HG02943 (cell line): ENCODE results near the gene KIF6.
"Not testable (repeated sequence)": the region's sequence is repeated elsewhere in the genome, so short reads cannot be mapped to it uniquely, and the experiment has no call there.

Experiments
- ATAC-seq: cut with Tn5 transposase; IDR thresholded peaks from one replicate; pipeline ENCODE4 v1.9.1; 2021; ENCODE audit warnings: mild to moderate bottlenecking, low read depth, moderate library complexity; ENCODE audit not compliant: unreplicated experiment

The KIF6 gene

DNA sequence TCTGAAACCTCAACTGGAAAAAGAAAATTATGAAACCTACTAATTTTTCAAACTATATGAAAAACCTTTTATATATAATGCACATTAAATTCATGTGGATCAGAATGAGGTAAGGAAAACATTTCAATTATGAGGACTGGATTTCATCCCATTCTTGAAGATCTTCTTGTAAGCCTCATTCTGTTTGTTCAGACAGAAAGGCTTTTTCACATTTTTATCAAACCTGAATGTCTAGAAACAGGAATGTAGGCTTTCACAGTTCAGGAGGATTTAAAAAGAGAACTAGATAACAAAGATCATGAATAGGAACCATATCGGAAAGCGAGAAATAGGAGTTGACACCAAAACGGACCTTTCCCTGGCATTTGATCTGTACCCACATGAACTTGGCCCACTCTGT, 210.2 kb downstream of the KIF6 start:
- ATAC-seq = no peak

DNA sequence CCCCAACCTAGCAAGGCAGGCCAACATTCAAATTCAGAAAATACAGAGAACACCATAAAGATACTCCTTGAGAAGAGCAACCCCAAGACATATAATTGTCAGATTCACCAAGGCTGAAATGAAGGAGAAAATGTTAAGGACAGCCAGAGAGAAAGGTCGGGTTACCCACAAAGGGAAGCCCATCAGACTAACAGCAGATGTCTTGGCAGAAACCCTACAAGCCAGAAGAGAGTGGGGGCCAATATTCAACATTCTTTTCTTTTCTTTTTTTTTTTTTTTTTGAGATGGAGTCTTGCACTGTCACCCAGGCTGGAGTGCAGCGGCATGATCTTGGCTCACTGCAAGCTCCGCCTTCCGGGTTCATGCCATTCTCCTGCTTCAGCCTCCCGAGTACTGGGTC, 215.4 kb downstream of the KIF6 start:
- not testable (repeated sequence) for ATAC-seq

DNA sequence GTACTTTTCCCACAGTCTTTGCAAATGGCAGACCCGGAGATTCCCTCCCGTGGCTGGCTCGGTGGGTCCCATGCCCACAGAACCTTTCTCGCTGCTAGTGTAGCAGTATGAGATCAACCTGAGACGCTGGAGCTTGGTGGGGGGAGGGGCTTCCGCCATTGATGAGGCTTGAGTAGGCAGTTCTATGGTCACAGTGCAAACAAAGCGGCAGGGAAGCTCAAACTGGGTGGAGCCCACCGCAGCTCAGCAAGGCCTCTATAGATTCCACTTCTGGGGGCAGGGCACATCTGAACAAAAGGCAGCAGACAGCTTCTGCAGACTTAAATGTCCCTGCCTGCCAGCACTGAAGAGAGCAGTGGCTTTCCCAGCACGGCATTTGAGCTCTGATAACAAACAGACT, 216.7 kb downstream of the KIF6 start:
- no peak for ATAC-seq

DNA sequence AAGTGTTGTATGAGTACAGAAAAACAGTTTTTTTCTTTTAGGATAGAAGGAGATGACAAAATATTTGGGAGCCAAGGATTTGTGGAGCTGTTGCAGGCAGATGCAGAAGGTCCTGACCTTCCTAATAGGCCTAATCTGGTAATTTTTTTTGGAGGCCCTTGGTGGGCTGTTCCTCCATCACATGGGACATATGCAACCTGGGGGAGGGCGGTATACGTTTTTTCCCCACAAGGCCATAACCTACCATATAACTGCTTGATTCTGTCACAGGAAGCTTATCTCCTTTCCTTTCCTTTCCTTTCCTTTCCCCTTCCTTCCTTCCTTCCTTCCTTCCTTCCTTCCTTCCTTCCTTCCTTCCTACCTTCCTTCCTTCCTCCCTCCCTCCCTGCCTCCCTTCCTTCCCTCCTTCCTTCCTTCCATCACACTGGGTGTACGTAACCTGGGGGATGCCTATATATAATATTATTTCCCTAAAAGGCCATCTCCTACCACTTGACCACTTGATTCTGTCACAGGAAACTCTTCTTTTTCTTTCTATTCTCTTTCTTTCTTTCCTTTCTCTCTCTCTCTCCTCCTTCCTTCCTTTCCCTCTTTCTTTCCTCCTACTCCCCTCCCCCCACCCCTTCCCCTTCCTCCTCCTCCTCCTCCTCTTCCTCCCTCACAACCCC, 217.7 kb downstream of the KIF6 start:
- no peak for ATAC-seq

DNA sequence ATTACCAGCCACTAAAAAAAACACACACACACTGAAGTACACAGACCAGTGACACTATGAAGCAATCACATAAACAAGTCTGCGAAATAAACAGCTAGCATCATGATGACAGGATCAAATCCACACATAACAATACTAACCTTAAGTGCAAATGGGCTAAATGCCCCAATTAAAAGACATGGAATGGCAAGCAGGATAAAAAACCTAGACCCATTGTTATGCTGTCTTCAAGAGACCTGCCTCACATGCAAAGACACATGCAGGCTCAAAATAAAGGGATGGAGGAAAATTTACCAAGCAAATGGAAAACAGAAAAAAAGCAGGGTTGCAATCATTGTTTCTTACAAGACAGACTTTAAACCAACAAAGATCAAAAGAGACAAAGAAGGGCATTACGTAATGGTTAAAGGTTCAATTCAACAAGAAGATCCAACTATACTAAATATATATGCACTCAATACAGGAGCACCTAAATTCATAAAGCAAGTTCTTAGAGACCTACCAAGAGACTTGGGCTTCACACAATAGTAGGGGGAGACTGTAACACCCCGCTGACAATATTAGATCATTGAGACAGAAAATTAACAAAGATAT, 222.7 kb downstream of the KIF6 start:
- ATAC-seq = not testable (repeated sequence)

DNA sequence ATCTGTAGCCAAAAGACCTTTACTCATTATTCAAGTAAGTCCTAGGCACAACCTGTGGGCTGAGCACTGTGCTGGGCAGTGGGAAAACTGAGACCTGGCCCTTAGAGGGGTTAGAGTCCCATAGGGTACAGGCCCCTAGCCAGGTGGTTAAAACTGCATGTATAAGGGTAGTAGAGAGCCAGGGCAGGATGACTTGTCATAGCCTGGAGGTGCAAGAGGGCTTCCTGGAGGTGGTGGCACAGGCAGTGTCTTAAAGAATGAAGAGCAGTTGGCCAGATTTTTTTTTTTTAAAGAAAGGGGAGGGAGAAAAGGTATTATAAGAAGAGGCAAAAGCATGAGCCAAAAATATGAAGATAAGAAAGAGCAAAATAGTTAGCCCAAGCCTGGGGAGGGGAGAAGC, 226.2 kb downstream of the KIF6 start:
- no peak for ATAC-seq

DNA sequence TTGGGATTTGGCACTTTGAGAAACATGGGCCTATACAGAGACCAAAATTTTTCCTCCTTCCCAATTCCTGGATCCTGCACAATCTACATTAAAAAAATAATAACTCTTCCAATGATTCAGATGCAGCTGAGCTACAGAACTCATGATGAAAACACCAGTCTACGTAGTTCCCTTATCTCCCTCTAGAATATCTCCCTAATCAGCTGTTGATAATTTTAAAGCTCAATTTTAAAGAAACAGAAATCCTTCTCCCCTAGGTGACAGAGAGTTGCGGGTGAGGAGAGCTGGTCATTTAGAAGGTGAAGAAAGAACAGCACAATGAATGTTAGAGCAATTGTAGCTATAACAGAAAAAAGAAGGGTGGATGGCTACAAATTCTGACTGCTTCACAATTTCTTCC, 227.1 kb downstream of the KIF6 start:
- no peak for ATAC-seq

DNA sequence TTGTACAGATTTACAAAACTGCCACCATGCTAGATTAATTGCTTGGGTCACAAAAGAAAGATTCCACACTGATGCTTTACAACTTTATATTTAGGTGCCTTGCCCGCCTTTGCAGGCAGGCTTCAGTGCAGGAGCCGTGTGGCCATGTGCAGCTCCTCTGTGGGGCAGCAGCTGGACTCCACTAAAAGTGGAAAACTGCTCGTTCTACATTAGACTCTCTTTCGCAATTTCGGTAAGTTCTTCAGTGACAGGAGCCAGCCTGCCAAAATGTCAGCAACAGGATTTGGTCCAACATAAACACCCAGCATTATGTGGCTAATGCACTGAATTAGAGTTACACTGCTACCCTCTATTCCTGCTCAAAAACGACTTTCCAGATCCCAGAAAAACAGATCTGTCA, 228.3 kb downstream of the KIF6 start:
- no peak for ATAC-seq

DNA sequence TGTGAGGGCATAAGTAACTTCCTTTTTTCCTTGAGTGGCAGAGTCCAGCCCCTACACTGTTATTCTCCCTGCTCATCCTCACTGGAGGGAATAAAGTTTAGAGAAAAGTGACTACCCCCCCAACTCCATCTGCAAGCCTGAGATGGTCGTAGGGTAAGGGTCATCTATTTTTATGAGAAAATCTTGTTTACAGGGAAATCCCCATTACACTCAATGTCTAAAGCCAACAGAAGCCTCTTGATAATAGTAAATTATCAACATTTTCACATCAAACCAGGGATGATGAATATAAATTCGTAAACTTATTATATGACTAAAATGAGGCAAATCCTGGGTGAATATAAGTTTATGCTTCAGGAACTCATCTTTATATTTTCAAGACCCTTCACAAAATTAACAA, 228.8 kb downstream of the KIF6 start:
- ATAC-seq = no peak

DNA sequence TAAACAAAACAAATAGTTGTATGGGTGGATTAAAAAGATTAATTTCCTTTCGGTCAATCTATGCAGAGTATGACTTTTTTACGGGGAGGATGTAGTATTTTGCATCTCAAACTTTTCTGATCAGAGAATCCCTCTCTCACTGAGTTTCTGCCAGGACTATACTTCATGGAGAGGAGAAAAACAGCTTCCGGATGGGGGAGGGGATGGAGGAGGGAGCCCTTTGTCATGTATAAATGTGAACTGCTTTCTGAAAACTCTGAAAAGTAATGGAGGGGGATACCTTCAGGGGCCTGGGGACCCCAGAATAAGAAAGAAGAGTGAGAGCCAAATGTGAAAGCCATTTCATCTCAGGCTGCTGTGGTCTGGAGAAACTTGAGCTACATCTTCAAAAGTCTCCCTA, 229.6 kb downstream of the KIF6 start:
- ATAC-seq = no peak

DNA sequence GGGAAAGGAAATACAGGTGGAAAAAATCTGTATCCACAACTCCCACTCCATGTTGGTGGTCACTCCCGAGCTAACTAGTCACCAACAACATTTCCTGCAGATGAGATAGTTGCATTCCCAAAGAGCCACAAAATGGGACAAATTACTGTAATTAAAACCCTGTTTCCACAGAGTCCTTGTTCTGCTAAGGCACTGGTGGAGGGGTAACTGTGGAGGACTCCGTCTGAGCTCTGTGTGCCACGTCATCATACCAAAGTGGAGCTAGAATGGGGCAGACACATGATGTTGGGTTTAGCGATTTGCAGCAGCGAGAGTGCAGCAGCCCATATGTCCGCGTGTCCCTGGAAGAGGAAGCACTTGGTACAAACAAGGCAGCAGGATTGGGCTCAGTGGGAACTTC, 230.2 kb downstream of the KIF6 start:
- no peak for ATAC-seq

DNA sequence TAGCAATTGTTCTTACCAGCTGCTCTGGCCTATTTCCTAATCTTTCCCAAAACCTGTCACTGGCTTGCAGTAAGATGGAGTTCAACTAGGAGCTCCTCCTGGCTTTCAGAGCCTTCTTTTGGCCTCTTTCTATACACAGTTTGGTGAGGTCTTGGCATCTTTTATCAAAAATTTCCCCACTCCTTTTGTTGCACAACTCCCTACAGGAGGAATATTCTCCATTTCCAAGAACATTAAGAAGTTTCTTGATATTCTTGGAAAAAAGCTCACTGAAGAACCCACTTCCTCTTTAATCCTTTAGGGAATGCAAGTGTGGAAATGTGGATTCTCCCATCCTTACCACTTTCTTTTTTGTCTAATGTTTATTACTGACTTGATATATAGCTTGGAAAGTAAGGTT, 231.4 kb downstream of the KIF6 start:
- no peak for ATAC-seq

DNA sequence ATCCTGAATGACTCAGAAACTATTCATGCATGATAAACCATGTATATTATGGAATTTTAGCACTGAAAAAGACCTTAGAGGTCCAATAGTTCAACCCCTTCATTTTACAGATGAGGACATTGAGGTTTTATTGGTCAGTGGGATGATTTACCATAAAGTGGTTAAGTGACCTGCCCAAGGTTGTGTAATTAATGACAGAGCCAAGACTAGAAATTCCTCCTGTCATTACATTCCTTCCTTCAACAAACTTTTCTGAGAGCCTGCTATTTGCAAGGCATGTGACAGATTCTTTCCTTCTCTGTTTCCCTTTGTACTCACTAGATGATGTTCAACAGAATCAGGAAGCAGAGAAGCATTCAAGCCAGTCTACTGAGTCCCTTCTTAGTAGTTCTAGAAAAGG, 232.0 kb downstream of the KIF6 start:
- no peak for ATAC-seq

DNA sequence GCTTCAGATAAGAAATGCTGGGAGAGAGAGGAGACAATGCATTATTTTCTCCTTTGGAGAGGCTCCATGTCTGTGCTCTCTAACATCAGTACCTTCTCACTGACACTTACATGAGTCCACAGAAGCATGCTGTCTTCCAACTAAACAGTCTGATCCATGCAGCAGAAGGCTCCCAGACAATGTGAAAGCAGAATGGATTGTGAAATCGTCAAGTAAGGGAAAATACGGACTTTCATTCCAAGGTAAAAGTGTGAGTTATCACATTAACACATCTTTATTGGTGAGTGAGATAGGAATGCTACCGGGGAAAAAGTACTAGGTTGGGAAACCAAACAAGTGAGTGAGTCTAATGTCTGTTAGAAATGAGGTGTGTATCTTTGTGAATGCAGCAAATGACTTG, 235.1 kb downstream of the KIF6 start:
- ATAC-seq = no peak

DNA sequence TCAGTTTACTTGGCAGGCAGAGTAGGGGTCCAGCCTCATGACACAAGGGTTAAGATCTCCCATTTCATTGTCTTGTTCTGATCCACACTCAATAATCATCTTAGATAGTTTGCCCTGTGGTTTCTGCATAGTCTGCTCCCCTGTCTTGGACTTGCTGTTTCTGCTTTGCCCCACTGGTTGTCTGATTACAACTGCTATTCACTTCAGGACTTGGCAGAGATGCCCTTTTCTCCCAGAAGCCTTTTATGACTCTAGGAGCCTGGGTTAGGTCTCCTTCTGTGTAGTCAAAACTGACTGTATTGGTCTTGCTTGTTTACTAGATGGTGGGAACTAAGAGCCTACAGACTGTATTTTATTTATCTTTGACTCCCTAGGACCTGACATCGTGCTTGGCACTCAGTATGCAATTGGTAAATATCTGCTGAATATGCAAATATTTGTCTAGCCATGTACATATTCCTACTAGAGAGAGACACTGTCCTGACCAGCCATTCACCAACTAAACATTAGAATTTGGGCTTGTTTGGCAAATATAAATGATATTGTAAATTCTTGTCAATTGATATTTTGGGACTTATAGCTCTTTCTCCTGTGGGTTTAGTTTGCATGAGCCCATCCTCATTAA, 236.8 kb downstream of the KIF6 start:
- no peak for ATAC-seq

DNA sequence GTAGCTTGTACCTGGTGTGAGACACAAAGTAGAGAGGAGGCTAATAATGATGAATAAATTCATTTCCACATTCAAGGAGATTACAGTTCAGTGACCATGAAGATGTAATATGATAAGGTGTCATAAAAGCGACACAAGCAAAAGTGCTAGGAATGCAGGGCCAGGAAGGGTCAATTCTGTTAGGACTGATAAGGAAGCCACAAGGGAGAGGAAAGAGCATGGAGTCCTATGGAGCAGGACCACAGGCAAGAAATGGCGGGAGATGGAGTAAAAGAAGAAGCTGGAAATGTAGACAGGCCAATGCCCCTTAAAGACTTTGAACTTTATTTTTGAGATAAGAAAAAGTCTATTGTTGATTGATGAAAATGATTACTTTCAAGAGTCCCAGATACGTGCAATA, 240.9 kb downstream of the KIF6 start:
- no peak for ATAC-seq

DNA sequence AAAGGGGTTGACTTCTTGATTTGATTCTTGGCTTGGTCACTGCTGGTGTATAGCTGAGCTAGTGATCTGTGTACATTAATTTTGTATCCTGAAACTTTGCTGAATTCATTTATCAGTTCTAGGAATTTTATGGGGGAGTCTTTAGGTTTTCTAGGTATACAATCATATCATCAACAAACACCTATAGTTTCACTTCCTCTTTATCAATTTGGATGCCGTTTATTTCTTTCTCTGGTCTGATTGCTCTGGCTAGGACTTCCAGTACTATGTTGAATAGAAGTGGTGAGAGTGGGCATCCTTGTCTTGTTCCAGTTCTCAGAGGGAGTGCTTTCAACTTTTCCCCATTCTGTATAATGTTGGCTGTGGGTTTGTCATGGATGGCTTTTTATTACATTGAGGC, 245.4 kb downstream of the KIF6 start:
- not testable (repeated sequence) for ATAC-seq

DNA sequence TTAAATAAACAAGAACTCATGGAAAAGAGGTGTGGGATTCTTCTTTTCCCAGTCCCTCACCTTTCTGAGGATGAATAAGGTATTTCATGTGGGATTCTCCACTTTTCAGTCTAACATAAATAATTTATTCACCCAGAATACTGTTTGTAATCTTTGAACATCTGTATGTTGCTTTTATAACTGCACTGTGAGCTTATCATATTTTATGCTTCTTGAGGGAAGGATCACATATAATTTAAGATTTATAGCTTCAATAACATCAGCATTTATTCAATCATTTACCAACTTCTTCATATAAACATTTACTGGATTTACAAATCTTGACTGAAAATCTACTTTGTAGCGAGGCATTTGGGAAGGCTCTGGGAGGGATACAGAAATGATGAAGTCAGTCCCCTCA, 248.5 kb downstream of the KIF6 start:
- ATAC-seq = no peak

DNA sequence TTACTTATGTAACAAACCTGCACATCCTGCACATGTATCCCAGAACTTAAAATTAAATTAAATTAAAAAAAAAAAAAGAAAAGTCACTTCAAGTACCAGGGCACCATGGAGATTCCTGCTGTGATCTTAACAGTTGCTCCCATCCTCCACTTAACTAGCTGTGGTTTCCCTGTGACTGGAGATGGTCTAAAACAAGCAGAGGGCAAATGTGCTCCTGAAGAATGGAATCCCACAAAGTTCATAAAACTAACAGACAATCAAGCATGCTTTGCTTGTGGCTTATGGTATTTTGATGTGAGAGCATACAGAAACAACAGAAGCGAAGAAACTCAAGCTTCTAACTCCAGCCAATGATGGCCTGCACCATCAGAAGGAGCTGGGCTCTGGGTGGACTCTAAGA, 249.1 kb downstream of the KIF6 start:
- ATAC-seq = no peak

DNA sequence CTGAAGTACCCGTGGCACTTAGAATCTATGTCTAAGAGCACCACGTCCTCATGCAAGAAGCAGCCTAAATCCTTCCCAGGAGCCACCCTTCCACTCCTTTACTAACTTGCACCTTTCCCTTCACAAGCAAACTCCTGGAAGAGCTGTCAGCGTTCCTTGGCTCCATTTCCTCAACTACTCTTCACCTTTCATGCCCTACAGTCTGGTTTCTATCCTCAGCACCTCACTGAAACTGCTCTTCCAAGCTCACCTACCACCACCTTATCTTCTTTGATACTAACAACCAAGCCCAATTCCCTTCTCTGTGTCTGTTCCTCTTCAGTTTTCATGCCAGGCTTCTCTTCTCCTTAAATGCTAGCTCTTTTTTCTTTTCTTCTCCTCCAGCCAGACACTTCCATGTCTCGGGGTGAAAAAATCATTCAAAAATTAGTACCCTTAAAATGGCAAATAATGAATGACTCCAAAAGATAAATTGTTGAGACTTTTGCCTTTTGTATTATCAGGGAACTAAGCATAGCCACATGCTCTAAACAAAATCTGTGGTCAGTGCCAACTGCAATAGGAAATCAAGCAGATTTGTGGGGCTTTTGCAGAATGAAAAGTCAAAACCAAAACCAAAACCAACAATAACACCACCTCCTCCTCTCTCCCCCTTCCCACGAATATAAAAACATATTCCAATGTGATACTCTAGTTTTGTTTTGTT, 253.1 kb downstream of the KIF6 start:
- ATAC-seq = no peak

DNA sequence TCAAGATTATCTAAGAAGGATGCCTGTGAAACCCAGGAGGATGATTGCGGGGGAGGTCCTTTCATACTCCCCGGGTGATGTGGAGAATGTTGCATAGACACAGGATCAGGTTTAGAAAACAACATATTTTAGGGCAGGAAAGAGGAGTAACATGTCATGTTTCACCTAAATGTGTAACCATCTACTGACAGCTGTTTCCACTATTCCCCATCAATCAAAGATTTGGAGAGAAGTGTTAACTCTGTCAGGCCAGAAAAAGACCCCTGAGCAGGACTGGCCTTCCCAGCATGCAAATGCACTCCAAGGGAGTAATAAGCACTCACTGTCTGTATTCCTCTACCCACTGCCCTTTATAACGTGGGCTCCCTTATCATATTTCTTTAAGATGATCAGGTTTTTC, 254.7 kb downstream of the KIF6 start:
- no peak for ATAC-seq

DNA sequence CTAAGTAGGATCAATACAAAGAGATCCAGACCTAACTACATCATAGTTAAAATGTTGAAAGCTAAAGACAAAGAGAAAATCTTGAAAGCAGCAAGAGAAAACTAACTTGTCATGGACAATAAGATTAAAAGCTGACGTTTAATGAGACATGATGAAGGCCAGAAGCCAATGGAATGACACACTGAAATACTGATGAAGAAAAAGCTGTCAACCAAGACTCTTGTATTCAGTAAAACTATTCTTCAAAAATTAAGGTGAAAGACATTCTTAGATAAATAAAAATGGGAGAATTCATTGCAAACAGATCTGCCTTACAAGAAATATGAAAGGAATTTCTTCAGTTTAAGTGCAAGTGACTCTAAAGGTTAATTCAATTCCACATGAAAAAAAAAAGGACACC, 256.8 kb downstream of the KIF6 start:
- no peak for ATAC-seq
